Occipital lobe (tissue), 2 donors: Measurements from ENCODE around the gene CSF2RB. TPM values are rescaled to one million over a fixed set of nuclear protein-coding genes. Genes with fewer than 3 reads are reported as not detected.

Source experiments
- DNase-seq: peaks from one replicate; lab custom pipeline; 2025; lab: John Stamatoyannopoulos, UW
- total RNA-seq: library from RNA; depleted of rRNA; stranded (reverse); fragments of >200 nt; gene quantifications from one replicate; pipeline ENCODE4 v1.2.3, GENCODE V29; 2014

Gene CSF2RB
- total RNA-seq, 1 donor from 2014 or later, result 0.62 TPM

GRCh38 chr22:36887162-36887561, 26.3 kb upstream of the CSF2RB start:
- no peak for DNase-seq

- no peak for DNase-seq
Measured at GRCh38 chr22:36891646-36892045, 21.8 kb upstream of the CSF2RB start.

- no peak for DNase-seq
Measured at GRCh38 chr22:36892292-36892691, 21.1 kb upstream of the CSF2RB start.

GRCh38 chr22:36893262-36893661, 20.2 kb upstream of the CSF2RB start:
- DNase-seq, result no peak

GRCh38 chr22:36894266-36894665, 19.2 kb upstream of the CSF2RB start:
- DNase-seq, result no peak

- DNase-seq, result no peak
Measured at GRCh38 chr22:36897611-36898010, 15.8 kb upstream of the CSF2RB start.

GRCh38 chr22:36898690-36899089, 14.7 kb upstream of the CSF2RB start:
- DNase-seq, result no peak

- DNase-seq, result no peak
Measured at GRCh38 chr22:36899498-36899897, 13.9 kb upstream of the CSF2RB start.

GRCh38 chr22:36900225-36900624, 13.2 kb upstream of the CSF2RB start:
- no peak for DNase-seq

GRCh38 chr22:36900880-36901279, 12.5 kb upstream of the CSF2RB start:
- no peak for DNase-seq

- no peak for DNase-seq
Measured at GRCh38 chr22:36901411-36902142, 11.9 kb upstream of the CSF2RB start.

GRCh38 chr22:36902143-36902926, 11.1 kb upstream of the CSF2RB start:
- no peak for DNase-seq

GRCh38 chr22:36904260-36904880, 9.1 kb upstream of the CSF2RB start:
- no peak for DNase-seq

- DNase-seq, result no peak
Measured at GRCh38 chr22:36907253-36908195, 5.9 kb upstream of the CSF2RB start.

GRCh38 chr22:36910461-36910860, 3.0 kb upstream of the CSF2RB start:
- no peak for DNase-seq

- DNase-seq, result no peak
Measured at GRCh38 chr22:36911887-36912661, 1.4 kb upstream of the CSF2RB start.

GRCh38 chr22:36912694-36913426, 568 bp upstream of the CSF2RB start:
- no peak for DNase-seq

GRCh38 chr22:36914390-36914752, 943 bp downstream of the CSF2RB start:
- DNase-seq, result no peak

- DNase-seq, result no peak
Measured at GRCh38 chr22:36916034-36916433, 2.6 kb downstream of the CSF2RB start.
